T-helper 2 cell (primary cell): ENCODE measurements around the gene ADAM21.
"Not testable (repeated sequence)": the region's sequence is repeated elsewhere in the genome, so short reads cannot be mapped to it uniquely, and the experiment has no call there.

Source experiments
- DNase-seq, 5 experiments: peaks; one replicate each; pipeline versions ENCODE4 v3.0.0 to v3.0.0-alpha.2; 2012 to 2022

The ADAM21 gene

GRCh38 chr14:70477356-70478105 lies 25.6 kb downstream of the ADAM21 start:
- DNase-seq = not testable (repeated sequence)

- no peak for DNase-seq
Measured at GRCh38 chr14:70489579-70490200, 37.7 kb downstream of the ADAM21 start.

- DNase-seq = no peak
Measured at GRCh38 chr14:70498191-70498590, 46.2 kb downstream of the ADAM21 start.
